Spleen (tissue), 11 donors: ENCODE data around the gene EXOC3. TPM values are rescaled to one million over a fixed set of nuclear protein-coding genes. Genes with fewer than 3 reads are reported as not detected.

Experiments used
- DNase-seq: peaks from one replicate; pipeline ENCODE4 v3.0.0-alpha.2; 2020
- H3K27ac ChIP-seq, 8 donors: fragments of 200-600 bp; sonication (generic) in 7 of 8; 1 replicate in 4 of 8; 2 replicates in 4 of 8; pipeline versions ENCODE4 v1.5.0 to v1.8.0; 2016 to 2021; ENCODE audit warnings: inconsistent platforms in 4 of 8, mild to moderate bottlenecking in 4 of 8, moderate library complexity in 1 of 8
- H3K27me3 ChIP-seq, 7 donors: fragments of 200-600 bp; sonication (generic) in 6 of 7; replicated peaks in 1 of 7; 1 replicate in 4 of 7; 2 replicates in 3 of 7; pipeline versions ENCODE4 v1.5.0 to v1.8.0; 2016 to 2021; ENCODE audit warnings: inconsistent platforms in 3 of 7, mild to moderate bottlenecking in 1 of 7
- H3K36me3 ChIP-seq, 6 donors: fragments of 200-600 bp; sonication (generic) in 5 of 6; 1 replicate in 4 of 6; 2 replicates in 2 of 6; pipeline versions ENCODE4 v1.5.0 to v1.8.0; 2016 to 2021; ENCODE audit warnings: inconsistent platforms in 2 of 6
- H3K4me1 ChIP-seq, 6 donors: fragments of 200-600 bp; sonication (generic) in 5 of 6; 1 replicate in 3 of 6; 2 replicates in 3 of 6; pipeline versions ENCODE4 v1.5.0 to v1.8.0; 2016 to 2021; ENCODE audit warnings: inconsistent platforms in 3 of 6
- H3K4me3 ChIP-seq, 8 donors: fragments of 200-600 bp; sonication (generic) in 7 of 8; 1 replicate in 4 of 8; 2 replicates in 4 of 8; pipeline versions ENCODE4 v1.5.0 to v1.8.0; 2016 to 2021; ENCODE audit warnings: inconsistent platforms in 4 of 8, mild to moderate bottlenecking in 4 of 8, moderate library complexity in 2 of 8
- H3K9me3 ChIP-seq, 8 donors: fragments of 200-600 bp; sonication (generic) in 7 of 8; 1 replicate in 4 of 8; 2 replicates in 4 of 8; pipeline versions ENCODE4 v1.5.0 to v1.8.0; 2016 to 2021; ENCODE audit warnings: inconsistent platforms in 4 of 8
- POLR2A ChIP-seq, 3 donors: fragments of 450-650 bp; IDR thresholded peaks; one replicate each; pipeline ENCODE4 v1.5.1; 2017; ENCODE audit warnings: antibody characterized with exemption in 3 of 3, mild to moderate bottlenecking in 1 of 3
- POLR2AphosphoS5 ChIP-seq, 3 donors: sonication (generic); formaldehyde crosslinking; IDR thresholded peaks; one replicate each; pipeline ENCODE4 v1.5.1; 2017; ENCODE audit warnings: antibody characterized with exemption in 3 of 3
- WGBS, 5 donors: extraction: QIAGEN DNeasy Blood & Tissue Kit in 3 of 5; methylation state at CpG; one replicate each; pipeline versions ENCODE4 v1.1.5 to v1.1.7; 2013 to 2018; 5-methylcytosine and 5-hydroxymethylcytosine counted together
- intact Hi-C: fragments of 100-400 bp; cut with DNase I; formaldehyde crosslinking; loops from one replicate; pipeline ENCODE4 v1.15.0; 2023; ENCODE audit warnings: low total_unique reads
- polyA plus RNA-seq, 3 donors: library from polyadenylated mRNA; stranded (reverse); fragments of 200-250 nt; gene quantifications; one replicate each; pipeline ENCODE4 v1.2.1, GENCODE V29; 2013
- total RNA-seq, 7 donors: library from RNA; depleted of rRNA in 3 of 7; stranded (reverse); fragments of >200 nt in 3 of 7; fragmentation: NEBNext Ultra II Directional in 4 of 7; extraction: Animal tissue kit (Norgen Biotek cat#: 25700) in 4 of 7; gene quantifications; one replicate each; pipeline versions ENCODE4 v1.1.0 to v1.2.1, GENCODE V29; 2016 to 2021
- TF ChIP-seq, protein P1 (sequence below), 11 experiments: fragments of 200-600 bp in 7 of 11; fragments of 450-650 bp in 4 of 11; sonication (generic) in 4 of 11; IDR thresholded peaks in 8 of 11; conservative IDR thresholded peaks in 3 of 11; 1 replicate in 7 of 11; 2 replicates in 4 of 11; pipeline versions ENCODE4 v1.4.0 to v1.8.0; 2016 to 2021; ENCODE audit warnings: antibody characterized with exemption in 11 of 11, inconsistent platforms in 4 of 11, mild to moderate bottlenecking in 1 of 11
- donor health status: healthy with polysubstance abuse.
- donor health status: DM: no; HTN: no; CAD: no; lungs with moderate emphysema.
- donor health status: DM: no; HTN: no; CAD: no.
- donor health status: Bipolar disorder and iron deficiency.
- donor health status: healthy.
- donor health status: DM: no; HTN: no; CAD: no.
- donor health status: DM: yes; HTN: yes; CAD: no.

EXOC3 gene
- total and polyA plus RNA-seq, 10 donors = 22.7 to 87.0 (median 71.0) TPM

DNA sequence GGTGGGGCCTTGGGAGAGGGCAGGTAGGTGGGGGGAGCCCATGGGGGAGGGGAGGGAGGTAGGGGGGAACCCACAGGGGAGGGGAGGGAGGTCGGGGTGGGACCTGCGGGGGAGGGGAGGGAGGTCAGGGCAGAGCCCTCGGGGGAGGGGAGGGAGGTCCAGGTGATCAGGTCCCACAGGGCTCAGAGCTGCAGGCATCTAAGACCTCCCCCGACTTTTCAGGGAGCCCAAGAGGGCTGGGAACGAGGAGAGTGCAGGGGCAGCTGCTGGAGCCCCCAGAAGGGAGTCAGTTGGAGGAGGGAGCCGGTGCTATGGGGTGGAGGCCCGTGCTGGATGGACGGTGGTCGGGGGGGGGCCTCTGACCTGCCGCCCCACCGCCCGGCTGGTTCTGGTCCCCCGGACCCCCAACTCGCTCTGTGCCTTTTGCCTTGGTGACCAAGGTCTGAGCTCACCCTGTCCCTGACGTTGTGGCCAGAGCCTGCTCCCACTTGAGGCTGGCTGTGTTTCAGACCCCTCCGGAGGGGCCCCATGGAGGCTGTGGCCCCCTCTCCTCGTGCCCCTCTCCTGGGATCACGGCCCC, 49.4 kb downstream of the EXOC3 start:
- intact Hi-C loops = no loop called here
- no peak for DNase-seq
- 58 to 71% (median 61%) methylated on average over 17 to 18 of the region's 18 CpGs for WGBS, 5 donors

DNA sequence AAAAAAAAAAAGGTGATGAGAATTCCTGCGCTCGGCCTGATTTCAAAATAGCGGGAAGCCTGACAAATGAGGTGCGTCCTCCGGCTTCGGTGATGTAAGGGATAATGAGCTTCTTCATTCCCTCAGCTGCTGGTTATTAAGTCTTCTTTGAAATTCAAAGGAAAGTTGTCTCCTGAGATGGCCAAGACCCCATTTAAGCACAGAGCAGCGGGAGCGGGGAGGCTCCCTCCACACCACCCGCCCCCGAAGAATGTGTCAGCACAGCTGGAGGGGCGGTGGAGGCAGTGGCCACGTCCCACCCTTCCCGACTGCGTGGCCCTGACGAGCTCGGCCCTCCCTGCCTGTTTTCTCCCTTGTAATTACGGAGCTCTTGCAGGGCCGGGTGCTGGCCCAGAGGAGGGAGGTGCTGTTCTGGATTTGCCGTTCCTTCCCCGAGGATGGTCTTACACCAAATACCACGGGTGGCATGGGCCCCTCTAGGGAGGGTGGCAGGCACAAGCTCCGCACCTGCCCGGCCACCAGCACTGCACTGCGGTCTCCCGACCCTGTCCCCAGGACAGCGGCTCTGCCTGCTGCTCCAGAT, 50.2 kb downstream of the EXOC3 start:
- Histone ChIP-seq H3K4me1 (no peaks in the 10 kb centered on the region), H3K36me3 (no peaks in the 10 kb centered on the region), H3K27me3 (peaks cover 0 to 90% (median 11%) of the 10 kb centered on the region in 7 donors), H3K27ac (no peak overlapping the region), H3K9me3 (no peaks in the 10 kb centered on the region), H3K4me3 (no peak overlapping the region)
- intact Hi-C loops = no loop called here
- TF ChIP-seq POLR2AphosphoS5 (IDR thresholded peaks at IDR 0.05) (no peak), POLR2A (IDR thresholded peaks at IDR 0.05) (no peak)
- TF ChIP-seq, protein P1, sequence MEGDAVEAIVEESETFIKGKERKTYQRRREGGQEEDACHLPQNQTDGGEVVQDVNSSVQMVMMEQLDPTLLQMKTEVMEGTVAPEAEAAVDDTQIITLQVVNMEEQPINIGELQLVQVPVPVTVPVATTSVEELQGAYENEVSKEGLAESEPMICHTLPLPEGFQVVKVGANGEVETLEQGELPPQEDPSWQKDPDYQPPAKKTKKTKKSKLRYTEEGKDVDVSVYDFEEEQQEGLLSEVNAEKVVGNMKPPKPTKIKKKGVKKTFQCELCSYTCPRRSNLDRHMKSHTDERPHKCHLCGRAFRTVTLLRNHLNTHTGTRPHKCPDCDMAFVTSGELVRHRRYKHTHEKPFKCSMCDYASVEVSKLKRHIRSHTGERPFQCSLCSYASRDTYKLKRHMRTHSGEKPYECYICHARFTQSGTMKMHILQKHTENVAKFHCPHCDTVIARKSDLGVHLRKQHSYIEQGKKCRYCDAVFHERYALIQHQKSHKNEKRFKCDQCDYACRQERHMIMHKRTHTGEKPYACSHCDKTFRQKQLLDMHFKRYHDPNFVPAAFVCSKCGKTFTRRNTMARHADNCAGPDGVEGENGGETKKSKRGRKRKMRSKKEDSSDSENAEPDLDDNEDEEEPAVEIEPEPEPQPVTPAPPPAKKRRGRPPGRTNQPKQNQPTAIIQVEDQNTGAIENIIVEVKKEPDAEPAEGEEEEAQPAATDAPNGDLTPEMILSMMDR (IDR thresholded peaks at IDR 0.05 in 8 of 11, conservative IDR thresholded peaks at IDR 0.05 in 3 of 11) = no peak
- 53 to 78% (median 76%) methylated on average over 17 to 26 of the region's 26 CpGs for WGBS, 5 donors
- DNase-seq = no peak

More for the DNA sequence above, 49.4 kb downstream of the EXOC3 start:
- Histone ChIP-seq H3K4me1 (no peaks in the 10 kb centered on the region), H3K27ac (no peak overlapping the region), H3K9me3 (no peaks in the 10 kb centered on the region), H3K4me3 (no peak overlapping the region), H3K36me3 (no peaks in the 10 kb centered on the region), H3K27me3 (peaks cover 0 to 86% (median 9%) of the 10 kb centered on the region in 7 donors)
- TF ChIP-seq POLR2AphosphoS5 (IDR thresholded peaks at IDR 0.05) (no peak), POLR2A (IDR thresholded peaks at IDR 0.05) (no peak)
- TF ChIP-seq, protein P1 (IDR thresholded peaks at IDR 0.05 in 8 of 11, conservative IDR thresholded peaks at IDR 0.05 in 3 of 11) = no peak

DNA sequence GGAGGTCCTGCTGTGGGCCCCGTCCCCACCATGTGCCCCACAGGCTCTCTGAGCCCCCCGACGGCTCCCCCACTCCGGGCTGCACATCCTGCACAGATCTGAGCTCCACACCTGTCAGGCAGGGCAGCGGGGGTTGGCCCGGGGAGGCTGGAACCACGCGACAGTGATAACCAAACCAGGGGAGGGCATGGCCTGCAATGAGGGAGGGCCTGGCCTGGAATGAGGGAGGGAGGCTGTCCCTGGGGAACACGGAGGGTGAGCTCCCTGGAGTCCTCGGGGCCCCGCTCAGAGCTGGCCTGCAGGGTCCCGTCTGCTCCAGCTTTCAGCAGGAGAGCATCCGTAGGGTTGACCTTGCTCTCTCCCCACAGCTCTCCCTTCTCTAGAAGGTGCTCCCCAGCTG, 50.8 kb downstream of the EXOC3 start:
- TF ChIP-seq, protein P1 (IDR thresholded peaks at IDR 0.05 in 8 of 11, conservative IDR thresholded peaks at IDR 0.05 in 3 of 11) = no peak
- TF ChIP-seq POLR2A (IDR thresholded peaks at IDR 0.05) (no peak), POLR2AphosphoS5 (IDR thresholded peaks at IDR 0.05) (no peak)
- Histone ChIP-seq H3K36me3 (no peaks in the 10 kb centered on the region), H3K27ac (no peak overlapping the region), H3K9me3 (no peaks in the 10 kb centered on the region), H3K4me3 (no peak overlapping the region), H3K4me1 (no peaks in the 10 kb centered on the region), H3K27me3 (peaks cover 0 to 90% (median 8%) of the 10 kb centered on the region in 7 donors)
- 60 to 73% (median 63%) methylated on average over 9 to 13 of the region's 13 CpGs for WGBS, 5 donors
- no peak for DNase-seq
- intact Hi-C loops = no loop called here

DNA sequence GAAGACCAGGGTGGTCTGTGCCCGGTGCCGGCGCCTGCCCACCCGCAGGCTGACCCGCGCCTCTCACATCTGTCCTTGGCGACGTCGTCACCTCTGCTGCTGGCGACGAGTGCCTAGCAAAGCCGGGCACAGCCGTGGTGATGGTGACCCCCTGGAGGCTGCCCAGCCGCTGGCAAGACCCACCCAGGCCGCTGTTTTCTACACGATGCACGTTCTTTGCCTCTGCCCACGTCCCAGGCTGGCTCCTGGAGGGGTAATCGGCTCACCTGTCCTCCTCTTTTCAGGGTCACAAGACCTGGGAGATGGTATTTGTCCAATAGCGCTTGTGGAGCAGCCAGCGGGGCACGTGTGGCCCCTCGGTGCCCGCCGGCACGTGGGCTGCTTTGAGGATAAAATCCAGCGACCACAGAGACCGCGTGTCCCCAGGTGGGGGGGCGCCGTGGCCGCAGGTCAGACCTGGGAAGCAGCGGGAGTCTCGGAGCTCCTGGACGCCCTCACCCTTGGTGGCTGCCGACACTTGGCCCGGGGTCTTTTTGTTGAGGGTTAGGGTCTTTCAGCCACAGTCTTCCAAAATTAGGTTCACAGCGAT, 51.8 kb downstream of the EXOC3 start:
- Histone ChIP-seq H3K4me3 (no peak overlapping the region), H3K4me1 (no peaks in the 10 kb centered on the region), H3K9me3 (no peaks in the 10 kb centered on the region), H3K27me3 (peaks cover 0 to 90% (median 14%) of the 10 kb centered on the region in 7 donors), H3K36me3 (no peaks in the 10 kb centered on the region), H3K27ac (no peak overlapping the region)
- intact Hi-C loops = no loop called here
- 85 to 90% (median 87%) methylated on average over 35 to 38 of the region's 38 CpGs for WGBS, 5 donors
- DNase-seq = no peak
- TF ChIP-seq POLR2AphosphoS5 (IDR thresholded peaks at IDR 0.05) (no peak), POLR2A (IDR thresholded peaks at IDR 0.05) (no peak)
- TF ChIP-seq, protein P1 (IDR thresholded peaks at IDR 0.05 in 8 of 11, conservative IDR thresholded peaks at IDR 0.05 in 3 of 11) = no peak
